ENCODE measurements around the gene RAPGEF5.

DNA sequence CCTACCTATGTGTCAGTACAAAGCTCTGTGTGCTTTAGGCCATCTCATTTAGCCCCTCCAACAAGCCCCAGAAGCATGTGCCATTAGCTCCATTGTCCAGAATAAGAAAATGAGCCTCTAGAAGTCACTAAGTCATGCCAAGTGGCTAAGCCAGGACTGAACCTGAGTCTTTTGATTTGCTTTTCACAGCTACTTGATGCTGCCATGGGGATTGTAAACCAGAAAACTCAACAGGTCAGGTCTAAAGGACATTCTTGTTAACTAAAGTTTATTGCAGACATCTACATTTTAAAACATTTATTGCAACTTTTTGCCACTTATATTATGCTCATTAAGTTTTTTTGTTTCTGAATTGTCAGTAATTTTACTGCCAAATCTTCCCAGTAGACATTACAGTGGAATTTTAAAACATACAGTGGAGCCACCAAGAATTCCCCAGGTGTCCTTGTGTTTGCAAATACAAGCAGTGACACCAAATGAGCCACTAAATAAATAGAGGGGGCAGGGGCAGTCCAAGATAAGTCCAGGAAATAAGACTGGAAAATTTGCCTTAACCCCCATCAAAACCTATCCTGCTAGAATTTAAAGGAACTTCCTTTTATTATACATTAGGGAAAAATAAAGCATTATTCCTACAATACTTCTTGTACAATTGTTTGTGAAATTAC is 115.9 kb downstream of the RAPGEF5 start:
- TF ChIP-seq DPF2 (IDR thresholded peaks at IDR 0.05) (no peak), EZH2 (IDR thresholded peaks at IDR 0.05; ENCODE audit: borderline replicate concordance, control insufficient read depth, low read depth, low read length) (no peak), CTCF (IDR thresholded peaks at IDR 0.05 in 2 of 3, conservative IDR thresholded peaks at IDR 0.05 in 1 of 3; ENCODE audit: control insufficient read depth in 2 of 3, extremely low read depth in 1 of 3, insufficient read depth in 1 of 3, low read depth in 3 of 3, low read length in 3 of 3) (no peak), POLR2A (IDR thresholded peaks at IDR 0.05; ENCODE audit: low read depth, low read length) (no peak), NR2C2 (IDR thresholded peaks at IDR 0.05; ENCODE audit: borderline replicate concordance, control insufficient read depth, insufficient read length, low read depth) (no peak), ZNF207 (IDR thresholded peaks at IDR 0.05; ENCODE audit: borderline replicate concordance) (no peak), MAX (IDR thresholded peaks at IDR 0.05; ENCODE audit: low read depth, low read length) (no peak), USF2 (IDR thresholded peaks at IDR 0.05; ENCODE audit: borderline replicate concordance, low read depth, low read length) (no peak), POLR2AphosphoS5 (IDR thresholded peaks at IDR 0.05; ENCODE audit: low read length) (no peak), KDM1A (IDR thresholded peaks at IDR 0.05; ENCODE audit: borderline replicate concordance) (no peak), SIN3A (IDR thresholded peaks at IDR 0.05; ENCODE audit: low read depth, low read length) (no peak)

Data from GM12878 (cell line).